AG04449 (cell line): Measurements from ENCODE around the gene ZNF280B.
"Not testable (repeated sequence)": the region's sequence is repeated elsewhere in the genome, so short reads cannot be mapped to it uniquely, and the experiment has no call there.

ENCODE experiments used
- CTCF ChIA-PET: fragments of 350-600 bp; formaldehyde crosslinking; extraction: SDS; loops from one replicate; lab custom pipeline; 2021; ENCODE audit warnings: antibody characterized with exemption; lab: Yijun Ruan, JAX
- POLR2A ChIA-PET: fragments of 400-600, 350-600 bp; formaldehyde crosslinking; extraction: SDS; loops from one replicate; lab custom pipeline; 2020; ENCODE audit warnings: antibody characterized with exemption, inconsistent platforms; lab: Yijun Ruan, JAX
- DNase-seq: peaks from one replicate; pipeline ENCODE4 v3.0.0-alpha.2; 2010; ENCODE audit warnings: low read depth, low spot score
- H3K4me3 ChIP-seq: 2 replicates; pipeline ENCODE4 v1.5.1; 2011; ENCODE audit warnings: low read depth, mild to moderate bottlenecking, control low read depth, low read length
- TF ChIP-seq, protein P1 (sequence below): IDR thresholded peaks from one replicate; pipeline ENCODE4 v1.5.1; 2011; ENCODE audit warnings: mild to moderate bottlenecking, moderate library complexity, low read length, control low read depth, inconsistent platforms; ENCODE audit not compliant: insufficient read depth; ENCODE audit errors: missing control alignments

The ZNF280B gene

DNA sequence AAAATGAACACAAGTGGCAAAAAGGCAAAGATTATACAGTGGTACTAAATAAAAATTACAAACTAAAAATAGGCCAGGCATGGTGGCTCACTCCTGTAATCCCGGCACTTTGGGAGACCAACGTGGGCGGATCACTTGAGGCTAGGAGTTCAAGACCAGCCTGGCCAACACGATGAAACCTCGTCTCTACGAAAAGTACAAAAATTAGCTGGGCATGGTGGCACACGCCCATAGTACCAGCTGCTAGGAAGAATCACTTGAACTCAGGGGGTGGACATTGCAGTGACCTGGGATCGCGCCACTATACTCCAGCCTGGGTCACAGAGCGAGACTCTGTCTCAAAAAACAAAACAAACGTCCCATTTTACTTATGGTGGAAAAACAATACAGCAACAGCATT, 24.5 kb downstream of the ZNF280B start:
- TF ChIP-seq, protein P1, sequence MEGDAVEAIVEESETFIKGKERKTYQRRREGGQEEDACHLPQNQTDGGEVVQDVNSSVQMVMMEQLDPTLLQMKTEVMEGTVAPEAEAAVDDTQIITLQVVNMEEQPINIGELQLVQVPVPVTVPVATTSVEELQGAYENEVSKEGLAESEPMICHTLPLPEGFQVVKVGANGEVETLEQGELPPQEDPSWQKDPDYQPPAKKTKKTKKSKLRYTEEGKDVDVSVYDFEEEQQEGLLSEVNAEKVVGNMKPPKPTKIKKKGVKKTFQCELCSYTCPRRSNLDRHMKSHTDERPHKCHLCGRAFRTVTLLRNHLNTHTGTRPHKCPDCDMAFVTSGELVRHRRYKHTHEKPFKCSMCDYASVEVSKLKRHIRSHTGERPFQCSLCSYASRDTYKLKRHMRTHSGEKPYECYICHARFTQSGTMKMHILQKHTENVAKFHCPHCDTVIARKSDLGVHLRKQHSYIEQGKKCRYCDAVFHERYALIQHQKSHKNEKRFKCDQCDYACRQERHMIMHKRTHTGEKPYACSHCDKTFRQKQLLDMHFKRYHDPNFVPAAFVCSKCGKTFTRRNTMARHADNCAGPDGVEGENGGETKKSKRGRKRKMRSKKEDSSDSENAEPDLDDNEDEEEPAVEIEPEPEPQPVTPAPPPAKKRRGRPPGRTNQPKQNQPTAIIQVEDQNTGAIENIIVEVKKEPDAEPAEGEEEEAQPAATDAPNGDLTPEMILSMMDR, result no peak
- CTCF ChIA-PET, result no interaction called here
- DNase-seq, result no peak
- no peak overlapping the region for H3K4me3 ChIP-seq
- POLR2A ChIA-PET, result no interaction called here

DNA sequence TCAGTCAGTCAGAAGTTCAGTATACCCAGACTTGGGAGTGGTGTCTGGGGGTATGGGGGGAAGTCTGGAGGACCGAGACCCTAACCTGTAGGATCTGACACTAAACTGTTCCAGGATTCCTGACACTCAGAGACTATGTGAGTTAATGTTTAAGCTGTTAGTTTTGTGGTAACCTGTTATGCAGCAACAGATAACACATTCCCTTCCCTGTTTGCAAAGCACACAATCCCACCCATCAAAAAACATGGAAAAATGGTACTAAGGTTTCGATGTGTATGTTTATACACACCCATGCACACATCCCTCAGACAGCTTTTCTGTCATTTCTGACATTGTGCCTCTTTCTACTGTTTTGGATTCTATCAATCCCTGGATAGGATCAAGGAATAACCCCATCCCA, 27.6 kb downstream of the ZNF280B start:
- TF ChIP-seq, protein P1, result no peak
- ChIA-PET POLR2A (no interaction called here), CTCF (interaction anchor here (0.8 to 5.6 kb wide), 2 partner anchors 18 to 106 kb away, joined by 3 to 36 read pairs; no protein-coding TSS in a partner anchor)
- no peak overlapping the region for H3K4me3 ChIP-seq
- no peak for DNase-seq

DNA sequence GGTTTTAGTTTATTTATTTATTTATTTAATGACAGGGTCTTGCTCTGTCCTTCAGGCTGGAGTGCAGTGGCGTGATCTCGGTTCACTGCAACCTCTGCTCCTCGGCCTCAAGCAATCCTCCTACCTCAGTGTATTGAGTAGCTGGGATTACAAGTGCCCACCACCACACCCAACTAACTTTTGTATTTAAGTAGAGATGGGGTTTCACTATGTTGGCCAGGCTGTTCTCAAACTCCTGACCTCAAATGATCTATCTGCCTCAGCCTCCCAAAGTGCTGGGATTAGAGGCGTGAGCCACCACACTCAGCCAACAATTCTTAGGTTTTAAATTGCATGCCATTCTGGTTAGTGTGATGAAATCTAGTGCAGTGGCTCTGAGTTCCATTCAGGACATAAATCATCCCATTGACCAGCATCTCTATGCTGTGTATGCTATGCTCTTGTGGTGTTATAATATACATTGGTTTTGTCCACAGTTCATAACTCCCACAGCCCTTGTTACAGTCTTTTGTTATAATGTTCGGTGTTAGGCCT, 28.5 kb downstream of the ZNF280B start:
- ChIA-PET POLR2A (no interaction called here), CTCF (interaction anchor here (5.6 kb wide), 1 partner anchor 17 kb away, joined by 36 read pairs; no protein-coding TSS in a partner anchor)
- TF ChIP-seq, protein P1, result no peak
- no peak overlapping the region for H3K4me3 ChIP-seq
- no peak for DNase-seq

DNA sequence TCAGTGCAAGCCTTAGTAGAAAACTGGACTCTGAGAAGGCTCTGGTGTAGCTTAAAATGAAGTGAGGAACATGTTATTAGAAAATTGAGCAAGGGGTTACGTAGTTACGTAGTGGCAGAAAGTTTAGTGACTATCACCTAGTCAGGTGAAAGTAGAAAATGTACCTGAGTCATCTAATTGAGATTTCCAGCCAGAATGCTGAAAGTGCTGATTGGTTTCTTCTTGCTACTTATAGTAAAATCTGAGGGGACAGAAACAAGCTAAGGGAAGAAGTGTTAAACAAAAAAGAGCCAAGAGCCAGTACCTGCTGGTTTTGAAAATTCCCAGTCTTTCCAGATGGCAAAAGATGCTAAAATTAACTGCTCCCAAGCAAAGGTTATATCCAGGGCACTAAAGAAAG, 29.4 kb downstream of the ZNF280B start:
- no peak for DNase-seq
- CTCF ChIA-PET, result interaction anchor here (5.6 kb wide), 1 partner anchor 16 kb away, joined by 36 read pairs; no protein-coding TSS in a partner anchor
- POLR2A ChIA-PET, result interaction anchor here (0.6 kb wide), 1 partner anchor 29 kb away, joined by 3 read pairs; the partner anchor contains the start of gene ZNF280B
- TF ChIP-seq, protein P1, result no peak
- H3K4me3 ChIP-seq, result no peak overlapping the region

DNA sequence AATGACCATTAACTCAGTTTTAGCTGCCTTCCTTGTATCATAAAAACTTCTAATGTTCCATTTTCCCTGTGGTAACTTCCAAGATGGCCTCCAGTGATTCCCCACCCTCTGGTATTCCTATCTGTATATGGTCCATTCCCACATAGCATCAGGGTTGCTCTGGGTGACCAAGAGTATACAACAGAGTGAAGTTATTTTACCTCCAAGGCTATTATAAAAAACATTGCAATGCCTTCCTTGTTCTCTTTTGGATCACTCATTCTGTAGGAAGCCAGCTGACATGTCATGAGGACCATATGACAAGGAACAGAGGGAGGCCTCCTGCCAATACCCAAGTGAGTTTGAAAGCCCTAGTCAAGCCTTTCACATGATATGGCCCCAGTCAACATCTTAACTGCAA, 30.1 kb downstream of the ZNF280B start:
- TF ChIP-seq, protein P1, result no peak
- POLR2A ChIA-PET, result no interaction called here
- H3K4me3 ChIP-seq, result no peak overlapping the region
- no peak for DNase-seq
- CTCF ChIA-PET, result interaction anchor here (5.6 kb wide), 1 partner anchor 15 kb away, joined by 36 read pairs; no protein-coding TSS in a partner anchor

DNA sequence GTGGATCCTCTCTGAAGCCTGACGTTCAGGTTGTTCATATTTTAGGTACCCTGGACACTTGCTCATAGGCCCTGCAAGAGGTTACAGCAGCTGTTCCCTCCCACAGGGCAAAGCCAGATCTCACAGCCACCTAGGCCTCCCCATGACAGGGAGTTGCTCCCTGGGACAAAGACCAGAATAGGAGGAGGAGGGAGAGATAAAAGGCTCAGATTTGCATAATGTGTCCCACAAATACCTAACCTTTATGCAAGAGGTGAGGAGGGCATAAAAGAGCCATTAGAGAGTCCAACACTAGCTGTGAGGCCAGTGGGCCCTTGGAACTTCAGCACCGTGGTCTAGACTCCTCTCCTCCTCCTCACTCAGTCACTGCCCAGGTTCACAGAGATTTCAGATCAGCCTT, 33.8 kb downstream of the ZNF280B start:
- H3K4me3 ChIP-seq, result no peak overlapping the region
- ChIA-PET POLR2A (no interaction called here), CTCF (interaction anchor here (0.9 to 1.1 kb wide), 2 partner anchors 480 to 484 kb away, joined by 3 to 5 read pairs; no protein-coding TSS in a partner anchor)
- TF ChIP-seq, protein P1, result no peak
- DNase-seq, result no peak

DNA sequence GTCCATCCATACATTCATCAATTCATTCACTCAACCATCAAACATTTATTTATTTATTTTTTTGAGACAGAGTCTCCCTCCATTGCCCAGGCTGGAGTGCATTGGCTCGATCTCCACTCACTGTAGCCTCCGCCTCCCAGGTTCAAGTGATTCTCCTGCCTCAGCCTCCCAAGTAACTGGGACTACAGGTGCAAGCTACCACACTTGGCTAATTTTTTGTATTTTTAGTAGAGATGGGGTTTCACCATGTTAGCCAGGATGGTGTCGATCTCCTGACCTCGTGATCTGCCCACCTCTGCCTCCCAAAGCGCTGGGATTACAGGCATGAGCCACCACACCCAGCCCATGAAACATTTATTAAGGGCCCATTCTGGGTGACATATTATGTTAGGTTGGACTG, 37.4 kb downstream of the ZNF280B start:
- CTCF ChIA-PET, POLR2A ChIA-PET, DNase-seq, H3K4me3 ChIP-seq: not testable (repeated sequence)
